Measurements from ENCODE around the gene DPCD. TPM values are rescaled to one million over a fixed set of nuclear protein-coding genes. Genes with fewer than 3 reads are reported as not detected.

DPCD gene
- total RNA-seq, 1 experiment from 2014 or later, result 20.3 TPM

DNA sequence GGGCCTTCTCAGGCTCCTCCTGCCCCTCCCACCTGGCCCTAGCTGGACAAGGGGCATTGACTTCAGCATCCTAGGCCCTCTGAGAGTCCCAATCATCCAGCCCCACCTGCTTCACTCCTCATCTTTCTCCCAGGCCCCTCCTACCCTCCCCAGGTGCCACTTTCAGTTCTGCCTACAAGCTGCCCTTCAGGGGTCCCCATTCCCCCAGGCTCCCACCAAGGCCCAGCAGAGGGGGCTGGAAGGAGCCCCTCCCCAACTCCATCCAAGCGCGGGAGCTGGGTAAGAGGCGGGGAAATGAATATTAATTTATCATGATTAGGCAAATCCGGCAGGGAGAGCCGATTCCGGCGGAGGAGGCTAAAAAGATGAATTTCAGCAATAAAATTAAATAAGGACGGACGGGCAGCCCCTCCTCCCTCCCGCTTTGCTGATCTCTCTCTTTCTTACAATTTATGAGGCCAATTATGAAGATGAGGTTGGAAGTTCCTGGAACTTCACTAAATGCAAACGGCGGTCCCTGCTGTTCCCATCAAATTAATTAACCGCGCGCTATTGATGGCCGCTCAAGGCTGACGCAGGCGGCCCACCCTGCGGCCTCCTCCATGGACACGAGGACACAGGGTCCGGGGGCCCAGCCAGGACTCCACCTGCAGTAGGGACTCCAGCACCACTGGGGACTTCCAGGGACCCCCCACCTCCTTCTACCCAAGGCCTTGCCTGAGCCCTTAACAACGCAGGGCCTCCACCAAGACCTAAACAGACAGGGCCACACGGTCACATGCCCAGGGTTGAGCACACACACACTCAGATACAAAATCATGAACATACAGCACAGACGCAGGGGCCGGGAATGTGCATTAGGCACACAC lies 14.0 kb upstream of the DPCD start:
- Histone ChIP-seq H3K4me1 (replicated peaks; ENCODE audit: insufficient read depth) (no peaks in the 10 kb centered on the region), H3K4me2 (no peak overlapping the region), H3K79me2 (ENCODE audit: low read depth) (no peaks in the 10 kb centered on the region), H3K27ac (no peak overlapping the region), H3K27me3 (ENCODE audit: insufficient read depth, low read depth) (no peaks in the 10 kb centered on the region), H3K36me3 (ENCODE audit: low read depth) (no peaks in the 10 kb centered on the region), H3K4me3 (no peak overlapping the region), H3F3A (ENCODE audit: insufficient read depth, low read depth) (no peaks in the 10 kb centered on the region), H4K20me1 (ENCODE audit: insufficient read depth) (no peaks in the 10 kb centered on the region), H2AFZ (no peak overlapping the region), H3K9me2 (ENCODE audit: insufficient read depth) (no peaks in the 10 kb centered on the region), H3K9me3 (ENCODE audit: insufficient read depth, low read depth) (no peaks in the 10 kb centered on the region)
- no TSS peak for BruUV-seq (replicated peaks)
- intact Hi-C loops (cut with micrococcal nuclease; ENCODE audit: unreplicated experiment), result loop anchor here (5.0 to 10.0 kb wide), 2 partner anchors 272 to 529 kb away; no protein-coding TSS in a partner anchor
- POLR2A ChIA-PET (ENCODE audit: unreplicated experiment), result no interaction called here
- TF ChIP-seq, protein P1, sequence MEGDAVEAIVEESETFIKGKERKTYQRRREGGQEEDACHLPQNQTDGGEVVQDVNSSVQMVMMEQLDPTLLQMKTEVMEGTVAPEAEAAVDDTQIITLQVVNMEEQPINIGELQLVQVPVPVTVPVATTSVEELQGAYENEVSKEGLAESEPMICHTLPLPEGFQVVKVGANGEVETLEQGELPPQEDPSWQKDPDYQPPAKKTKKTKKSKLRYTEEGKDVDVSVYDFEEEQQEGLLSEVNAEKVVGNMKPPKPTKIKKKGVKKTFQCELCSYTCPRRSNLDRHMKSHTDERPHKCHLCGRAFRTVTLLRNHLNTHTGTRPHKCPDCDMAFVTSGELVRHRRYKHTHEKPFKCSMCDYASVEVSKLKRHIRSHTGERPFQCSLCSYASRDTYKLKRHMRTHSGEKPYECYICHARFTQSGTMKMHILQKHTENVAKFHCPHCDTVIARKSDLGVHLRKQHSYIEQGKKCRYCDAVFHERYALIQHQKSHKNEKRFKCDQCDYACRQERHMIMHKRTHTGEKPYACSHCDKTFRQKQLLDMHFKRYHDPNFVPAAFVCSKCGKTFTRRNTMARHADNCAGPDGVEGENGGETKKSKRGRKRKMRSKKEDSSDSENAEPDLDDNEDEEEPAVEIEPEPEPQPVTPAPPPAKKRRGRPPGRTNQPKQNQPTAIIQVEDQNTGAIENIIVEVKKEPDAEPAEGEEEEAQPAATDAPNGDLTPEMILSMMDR (conservative IDR thresholded peaks at IDR 0.05), result no peak
- TF ChIP-seq EZH2 (IDR thresholded peaks at IDR 0.05; ENCODE audit: low read depth), result no peak
- CTCF ChIA-PET, result no interaction called here
- DNase-seq, result no peak

DNA sequence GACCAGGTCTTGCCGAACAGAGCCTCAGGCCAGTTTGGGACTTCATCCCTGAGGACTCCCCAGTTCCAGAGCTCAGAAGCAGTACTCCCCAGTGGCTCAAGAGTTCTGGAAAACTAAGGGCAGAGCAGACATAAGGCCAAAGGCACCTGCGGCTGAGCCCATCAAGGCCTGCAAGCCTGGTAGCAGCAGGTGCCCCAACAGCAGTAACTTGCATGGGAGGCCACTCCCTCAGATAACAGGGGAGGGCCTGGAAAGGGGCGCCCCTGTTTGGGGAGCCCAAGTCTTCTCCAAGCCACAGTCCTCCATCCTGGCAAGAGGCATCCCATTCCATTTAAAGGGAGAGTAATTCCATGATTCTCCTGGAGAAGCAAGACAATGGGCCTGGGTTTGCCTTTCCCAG lies 13.0 kb upstream of the DPCD start:
- H3K4me1 ChIP-seq (replicated peaks; ENCODE audit: insufficient read depth), result no peaks in the 10 kb centered on the region
- TF ChIP-seq, protein P1 (conservative IDR thresholded peaks at IDR 0.05), result no peak
- no peak for TF ChIP-seq EZH2 (IDR thresholded peaks at IDR 0.05; ENCODE audit: low read depth)
- POLR2A ChIA-PET (ENCODE audit: unreplicated experiment), result no interaction called here
- H3F3A ChIP-seq (ENCODE audit: insufficient read depth, low read depth), result no peaks in the 10 kb centered on the region
- H2AFZ ChIP-seq, result no peak overlapping the region
- DNase-seq, result no peak
- BruUV-seq (replicated peaks), result no TSS peak
- H3K27me3 ChIP-seq (ENCODE audit: insufficient read depth, low read depth), result no peaks in the 10 kb centered on the region
- no peak overlapping the region for H3K4me2 ChIP-seq
- no peaks in the 10 kb centered on the region for H3K9me2 ChIP-seq (ENCODE audit: insufficient read depth)
- CTCF ChIA-PET, result no interaction called here
- no peak overlapping the region for H3K4me3 ChIP-seq
- intact Hi-C loops (cut with micrococcal nuclease; ENCODE audit: unreplicated experiment), result loop anchor here (10.0 kb wide), 1 partner anchor 530 kb away; no protein-coding TSS in a partner anchor
- no peak overlapping the region for H3K27ac ChIP-seq
- H3K9me3 ChIP-seq (ENCODE audit: insufficient read depth, low read depth), result no peaks in the 10 kb centered on the region
- H3K36me3 ChIP-seq (ENCODE audit: low read depth), result no peaks in the 10 kb centered on the region
- H4K20me1 ChIP-seq (ENCODE audit: insufficient read depth), result no peaks in the 10 kb centered on the region
- H3K79me2 ChIP-seq (ENCODE audit: low read depth), result no peaks in the 10 kb centered on the region

- ChIA-PET CTCF (interaction anchor here (0.6 to 0.7 kb wide), 3 partner anchors 206 to 1055 kb away, joined by 3 to 10 read pairs (median 7); no protein-coding TSS in a partner anchor), POLR2A (ENCODE audit: unreplicated experiment) (interaction anchor here (0.5 kb wide), 1 partner anchor 243 kb away, joined by 3 read pairs; no protein-coding TSS in a partner anchor)
Measured at GRCh38 chr10:101575580-101576210, 12.4 kb upstream of the DPCD start.

More at GRCh38 chr10:101575580-101576210, 12.4 kb upstream of the DPCD start:
- TF ChIP-seq EZH2 (IDR thresholded peaks at IDR 0.05; ENCODE audit: low read depth), result no peak
- TF ChIP-seq, protein P1 (conservative IDR thresholded peaks at IDR 0.05), result no peak
- no peaks in the 10 kb centered on the region for H3K36me3 ChIP-seq (ENCODE audit: low read depth)
- BruUV-seq (replicated peaks), result no TSS peak
- H3K79me2 ChIP-seq (ENCODE audit: low read depth), result no peaks in the 10 kb centered on the region
- DNase-seq, result no peak
- no peaks in the 10 kb centered on the region for H3K27me3 ChIP-seq (ENCODE audit: insufficient read depth, low read depth)
- no peaks in the 10 kb centered on the region for H3K4me1 ChIP-seq (replicated peaks; ENCODE audit: insufficient read depth)
- H3K9me3 ChIP-seq (ENCODE audit: insufficient read depth, low read depth), result no peaks in the 10 kb centered on the region
- H3K4me3 ChIP-seq, result no peak overlapping the region
- no peak overlapping the region for H2AFZ ChIP-seq
- H3K9me2 ChIP-seq (ENCODE audit: insufficient read depth), result no peaks in the 10 kb centered on the region
- no peak overlapping the region for H3K27ac ChIP-seq
- no peaks in the 10 kb centered on the region for H3F3A ChIP-seq (ENCODE audit: insufficient read depth, low read depth)
- H4K20me1 ChIP-seq (ENCODE audit: insufficient read depth), result no peaks in the 10 kb centered on the region
- H3K4me2 ChIP-seq, result no peak overlapping the region
- intact Hi-C loops (cut with micrococcal nuclease; ENCODE audit: unreplicated experiment), result loop anchor here (10.0 kb wide), 1 partner anchor 531 kb away; no protein-coding TSS in a partner anchor

Data from PC-9 (cell line).